Sigmoid colon (tissue), 4 donors: ENCODE measurements around the gene ETV6.

ENCODE experiments used
- EP300 ChIP-seq, 4 donors: sonication (generic); formaldehyde crosslinking; IDR thresholded peaks; one replicate each; pipeline ENCODE4 v1.6.1; 2017; ENCODE audit warnings: antibody characterized with exemption in 4 of 4
- POLR2A ChIP-seq, 2 donors: fragments of 450-650 bp; IDR thresholded peaks; one replicate each; pipeline ENCODE4 v1.6.1; 2016; ENCODE audit warnings: antibody characterized with exemption in 2 of 2, mild to moderate bottlenecking in 2 of 2, moderate library complexity in 2 of 2

DNA sequence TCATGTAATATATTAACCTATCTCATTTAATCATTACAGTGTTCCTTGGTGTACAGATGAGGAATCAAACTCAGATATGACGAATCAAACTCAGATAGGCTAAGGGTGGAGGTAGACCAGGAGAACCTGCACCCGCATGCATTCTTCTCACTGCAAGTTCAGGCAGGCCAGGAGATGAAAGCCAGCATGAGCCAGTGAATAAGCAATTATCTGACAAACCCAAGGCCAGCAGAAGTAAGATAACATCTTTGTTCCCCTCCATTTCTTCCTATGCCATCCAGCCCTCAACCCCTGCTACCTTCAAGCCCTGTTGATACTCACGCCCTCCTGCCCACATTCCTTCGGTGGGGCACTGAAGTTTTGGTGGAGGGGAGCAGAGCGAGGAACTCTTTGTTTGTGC, 152.2 kb downstream of the ETV6 start:
- no peak for TF ChIP-seq EP300 (IDR thresholded peaks at IDR 0.05)
- no peak for TF ChIP-seq POLR2A (IDR thresholded peaks at IDR 0.05)
